HL-60 (cell line): ENCODE measurements around the gene TM4SF18.

ENCODE experiments used
- DNase-seq, 2 experiments: peaks; one replicate each; pipeline ENCODE4 v3.0.0-alpha.2; 2010 to 2020; ENCODE audit warnings: low read depth in 1 of 2, low spot score in 1 of 2
- H3K27ac ChIP-seq: fragments of 250-450 bp; sonication (Bioruptor Pico); replicated peaks from 2 replicates; pipeline ENCODE4 v1.5.1; 2020; ENCODE audit warnings: mild to moderate bottlenecking, moderate library complexity
- H3K27me3 ChIP-seq: fragments of 250-450 bp; sonication (Bioruptor Pico); 2 replicates; pipeline ENCODE4 v1.5.1; 2021; ENCODE audit warnings: mild to moderate bottlenecking, moderate library complexity; ENCODE audit not compliant: insufficient read depth, poor library complexity, severe bottlenecking
- H3K4me3 ChIP-seq: replicated peaks from 2 replicates; pipeline ENCODE4 v1.5.1; 2011; ENCODE audit warnings: mild to moderate bottlenecking, control low read depth, low read length; ENCODE audit not compliant: insufficient read depth
- CTCF ChIP-seq: IDR thresholded peaks from one replicate; pipeline ENCODE4 v1.5.1; 2011; ENCODE audit warnings: low read length, control low read depth, inconsistent platforms; ENCODE audit not compliant: insufficient read depth
- GABPA ChIP-seq: IDR thresholded peaks from 2 replicates; pipeline ENCODE4 v1.6.1; 2012; ENCODE audit warnings: low read depth
- POLR2AphosphoS5 ChIP-seq: IDR thresholded peaks from 2 replicates; pipeline ENCODE4 v1.6.1; 2012; ENCODE audit warnings: low read depth
- REST ChIP-seq: IDR thresholded peaks from 2 replicates; pipeline ENCODE4 v1.6.1; 2012; ENCODE audit warnings: low read depth; ENCODE audit not compliant: insufficient replicate concordance
- SPI1 ChIP-seq: IDR thresholded peaks from 2 replicates; pipeline ENCODE4 v1.6.1; 2012; ENCODE audit warnings: low read depth, mild to moderate bottlenecking, borderline replicate concordance

TM4SF18 gene

GRCh38 chr3:149269687-149270086, 63.7 kb downstream of the TM4SF18 start:
- H3K27ac ChIP-seq = no peak overlapping the region
- TF ChIP-seq REST (no peak), CTCF (no peak), GABPA (no peak), POLR2AphosphoS5 (no peak), SPI1 (no peak)
- H3K27me3 ChIP-seq = no peaks in the 10 kb centered on the region
- no peak overlapping the region for H3K4me3 ChIP-seq
- DNase-seq = no peak
